K562 (cell line): ENCODE measurements around the gene ADAMTS6.

Experiments used
- BHLHE40 ChIP-seq: IDR thresholded peaks from 2 replicates; pipeline ENCODE4 v1.6.1; 2011; ENCODE audit warnings: low read length, improper control_type of control experiment
- WHSC1 ChIP-seq: IDR thresholded peaks from one replicate; pipeline ENCODE4 v1.6.1; 2012; ENCODE audit warnings: low read length, control low read depth, inconsistent platforms
- ZBTB1 ChIP-seq: sonication (generic); formaldehyde crosslinking; IDR thresholded peaks from 2 replicates; pipeline ENCODE4 v1.8.1; 2023; ENCODE audit warnings: missing genetic modification reagents, low read depth, mild to moderate bottlenecking, borderline replicate concordance
- ZNF140 ChIP-seq: fragments of 250-450 bp; sonication (Bioruptor Pico); IDR thresholded peaks from 2 replicates; pipeline ENCODE4 v1.8.0; 2021; ENCODE audit warnings: moderate library complexity, mild to moderate bottlenecking, inconsistent platforms
- TF ChIP-seq, protein P1 (sequence below), 3 experiments: IDR thresholded peaks in 2 of 3; conservative IDR thresholded peaks in 1 of 3; 2 replicates each; pipeline ENCODE4 v1.5.1; 2011 to 2012; ENCODE audit warnings: low read length in 3 of 3, mild to moderate bottlenecking in 3 of 3, control low read depth in 2 of 3, improper control_type of control experiment in 1 of 3, inconsistent platforms in 1 of 3, low read depth in 1 of 3, mixed read lengths in 1 of 3, moderate library complexity in 1 of 3; ENCODE audit not compliant: insufficient read depth in 2 of 3
- TF ChIP-seq, protein P2 (sequence below), 2 experiments: fragments of 200-800 bp in 1 of 2; sonication (Bioruptor generic) in 1 of 2; sonication (generic) in 1 of 2; formaldehyde crosslinking in 1 of 2; IDR thresholded peaks in 1 of 2; conservative IDR thresholded peaks in 1 of 2; 2 replicates each; pipeline versions ENCODE4 v1.5.0 to v1.6.1; 2016 to 2020; ENCODE audit warnings: missing compliant biosample characterization in 1 of 2, missing genetic modification characterization in 1 of 2, missing genetic modification reagents in 1 of 2

DNA sequence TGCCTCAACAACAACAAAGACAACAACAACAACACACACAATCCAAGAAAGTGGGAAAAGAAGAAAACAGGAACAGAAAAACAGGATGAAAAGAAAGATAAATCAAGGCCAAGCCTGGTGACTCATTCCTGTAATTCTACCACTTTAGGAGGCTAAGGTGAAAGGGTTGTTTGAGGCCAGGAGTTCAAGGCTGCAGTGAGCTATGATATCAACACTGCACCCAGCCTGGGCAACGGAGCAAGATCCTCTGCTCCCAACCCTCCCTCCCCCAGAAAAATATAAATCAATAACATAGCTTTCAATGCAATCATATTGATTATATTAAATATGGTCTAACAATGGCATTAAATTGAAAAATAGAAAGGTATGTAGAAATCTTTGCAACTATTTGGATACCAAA, 49.2 kb upstream of the ADAMTS6 start:
- TF ChIP-seq BHLHE40 (no peak), ZBTB1 (CRISPR knock-in tag) (no peak), WHSC1 (no peak), ZNF140 (no peak)
- TF ChIP-seq, protein P1, sequence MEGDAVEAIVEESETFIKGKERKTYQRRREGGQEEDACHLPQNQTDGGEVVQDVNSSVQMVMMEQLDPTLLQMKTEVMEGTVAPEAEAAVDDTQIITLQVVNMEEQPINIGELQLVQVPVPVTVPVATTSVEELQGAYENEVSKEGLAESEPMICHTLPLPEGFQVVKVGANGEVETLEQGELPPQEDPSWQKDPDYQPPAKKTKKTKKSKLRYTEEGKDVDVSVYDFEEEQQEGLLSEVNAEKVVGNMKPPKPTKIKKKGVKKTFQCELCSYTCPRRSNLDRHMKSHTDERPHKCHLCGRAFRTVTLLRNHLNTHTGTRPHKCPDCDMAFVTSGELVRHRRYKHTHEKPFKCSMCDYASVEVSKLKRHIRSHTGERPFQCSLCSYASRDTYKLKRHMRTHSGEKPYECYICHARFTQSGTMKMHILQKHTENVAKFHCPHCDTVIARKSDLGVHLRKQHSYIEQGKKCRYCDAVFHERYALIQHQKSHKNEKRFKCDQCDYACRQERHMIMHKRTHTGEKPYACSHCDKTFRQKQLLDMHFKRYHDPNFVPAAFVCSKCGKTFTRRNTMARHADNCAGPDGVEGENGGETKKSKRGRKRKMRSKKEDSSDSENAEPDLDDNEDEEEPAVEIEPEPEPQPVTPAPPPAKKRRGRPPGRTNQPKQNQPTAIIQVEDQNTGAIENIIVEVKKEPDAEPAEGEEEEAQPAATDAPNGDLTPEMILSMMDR (IDR thresholded peaks at IDR 0.05 in 2 of 3, conservative IDR thresholded peaks at IDR 0.05 in 1 of 3; ENCODE audit: insufficient read depth in 2 of 3, low read depth in 1 of 3, low read length in 3 of 3): no peak
- TF ChIP-seq, protein P2, sequence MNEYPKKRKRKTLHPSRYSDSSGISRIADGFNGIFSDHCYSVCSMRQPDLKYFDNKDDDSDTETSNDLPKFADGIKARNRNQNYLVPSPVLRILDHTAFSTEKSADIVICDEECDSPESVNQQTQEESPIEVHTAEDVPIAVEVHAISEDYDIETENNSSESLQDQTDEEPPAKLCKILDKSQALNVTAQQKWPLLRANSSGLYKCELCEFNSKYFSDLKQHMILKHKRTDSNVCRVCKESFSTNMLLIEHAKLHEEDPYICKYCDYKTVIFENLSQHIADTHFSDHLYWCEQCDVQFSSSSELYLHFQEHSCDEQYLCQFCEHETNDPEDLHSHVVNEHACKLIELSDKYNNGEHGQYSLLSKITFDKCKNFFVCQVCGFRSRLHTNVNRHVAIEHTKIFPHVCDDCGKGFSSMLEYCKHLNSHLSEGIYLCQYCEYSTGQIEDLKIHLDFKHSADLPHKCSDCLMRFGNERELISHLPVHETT (CRISPR knock-in tag; conservative IDR thresholded peaks at IDR 0.05 in 1 of 2, IDR thresholded peaks at IDR 0.05 in 1 of 2): no peak
